Measurements from ENCODE around the gene IL17C.
A peak's percentile ranks its signal among the peaks of the same experiment; 100 is the strongest.
"Not testable (repeated sequence)": the region's sequence is repeated elsewhere in the genome, so short reads cannot be mapped to it uniquely, and the experiment has no call there.

Gene IL17C

DNA sequence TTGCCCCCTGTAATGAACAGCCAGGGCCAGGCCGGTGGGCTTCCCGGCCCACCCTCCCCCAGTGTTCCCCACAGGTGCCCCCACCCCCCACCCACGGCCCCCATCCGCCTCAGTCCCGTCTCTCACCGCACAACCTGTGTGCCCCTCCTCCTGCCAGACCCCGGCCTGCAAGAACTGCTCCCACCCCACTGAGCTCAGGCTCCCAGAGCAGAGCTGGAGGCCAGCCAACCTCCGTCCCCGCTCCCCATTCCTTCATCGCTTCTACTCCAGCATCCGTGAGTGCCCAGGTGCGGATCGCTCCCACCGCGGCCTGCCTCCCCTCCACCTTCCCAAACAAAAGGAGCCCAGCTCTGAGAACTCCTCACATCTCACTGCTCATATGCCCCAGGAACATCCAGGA lies 20.3 kb downstream of the IL17C start:
- DNase-seq (ENCODE audit: low read depth in 2 of 2) = no peak

GRCh38 chr16:88659160-88659559 lies 20.8 kb downstream of the IL17C start:
- DNase-seq (ENCODE audit: low read depth in 2 of 2) = no peak

DNA sequence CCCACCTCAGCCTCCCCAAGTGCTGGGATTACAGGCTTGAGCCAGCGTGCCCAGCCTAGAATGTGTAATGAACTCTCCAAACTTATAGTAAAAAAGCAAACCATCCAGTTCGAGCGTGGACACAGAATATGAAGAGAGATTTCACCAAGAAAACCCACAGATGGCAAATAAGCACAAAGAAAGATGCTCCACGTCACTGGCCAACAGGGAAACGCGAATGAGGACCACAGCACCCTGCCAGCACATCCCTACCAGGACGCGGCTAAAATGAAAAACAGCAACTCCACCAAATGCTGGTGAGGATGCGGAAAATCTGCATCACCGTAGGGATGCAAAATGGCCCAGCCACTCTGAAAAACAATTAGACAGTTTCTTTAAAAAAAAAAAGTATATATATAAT lies 23.1 kb downstream of the IL17C start:
- no peak for DNase-seq (ENCODE audit: low read depth in 2 of 2)

DNA sequence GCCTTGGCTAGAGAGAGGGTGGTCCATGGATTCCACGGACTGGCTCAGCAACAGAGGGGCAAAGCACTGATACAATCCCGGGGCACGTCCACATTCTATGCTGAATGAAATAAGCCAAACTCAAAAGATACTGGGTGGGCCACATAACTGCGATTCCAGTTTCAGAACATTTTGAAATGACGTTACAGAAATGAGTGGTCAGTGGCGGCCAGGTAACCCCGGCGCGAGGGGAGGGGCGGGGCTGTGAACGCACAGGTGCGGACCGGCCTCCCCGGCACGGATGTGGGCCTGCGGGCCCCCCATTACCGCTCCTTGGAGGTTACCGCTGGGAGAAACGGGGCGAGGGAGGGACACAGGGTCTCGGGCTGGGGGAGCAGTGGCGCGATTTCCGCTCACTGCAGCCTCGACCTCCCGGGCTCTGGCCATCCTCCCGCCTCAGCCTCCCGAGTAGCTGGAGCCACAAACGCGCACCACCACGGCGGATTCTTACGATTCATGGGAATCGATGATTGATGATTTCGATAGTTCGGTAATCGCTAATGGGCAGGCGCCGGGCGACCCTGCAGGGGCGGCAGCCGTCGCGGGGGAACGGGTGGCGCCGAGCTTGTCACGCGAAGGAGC lies 24.0 kb downstream of the IL17C start:
- DNase-seq (ENCODE audit: low read depth in 2 of 2) = no peak

DNA sequence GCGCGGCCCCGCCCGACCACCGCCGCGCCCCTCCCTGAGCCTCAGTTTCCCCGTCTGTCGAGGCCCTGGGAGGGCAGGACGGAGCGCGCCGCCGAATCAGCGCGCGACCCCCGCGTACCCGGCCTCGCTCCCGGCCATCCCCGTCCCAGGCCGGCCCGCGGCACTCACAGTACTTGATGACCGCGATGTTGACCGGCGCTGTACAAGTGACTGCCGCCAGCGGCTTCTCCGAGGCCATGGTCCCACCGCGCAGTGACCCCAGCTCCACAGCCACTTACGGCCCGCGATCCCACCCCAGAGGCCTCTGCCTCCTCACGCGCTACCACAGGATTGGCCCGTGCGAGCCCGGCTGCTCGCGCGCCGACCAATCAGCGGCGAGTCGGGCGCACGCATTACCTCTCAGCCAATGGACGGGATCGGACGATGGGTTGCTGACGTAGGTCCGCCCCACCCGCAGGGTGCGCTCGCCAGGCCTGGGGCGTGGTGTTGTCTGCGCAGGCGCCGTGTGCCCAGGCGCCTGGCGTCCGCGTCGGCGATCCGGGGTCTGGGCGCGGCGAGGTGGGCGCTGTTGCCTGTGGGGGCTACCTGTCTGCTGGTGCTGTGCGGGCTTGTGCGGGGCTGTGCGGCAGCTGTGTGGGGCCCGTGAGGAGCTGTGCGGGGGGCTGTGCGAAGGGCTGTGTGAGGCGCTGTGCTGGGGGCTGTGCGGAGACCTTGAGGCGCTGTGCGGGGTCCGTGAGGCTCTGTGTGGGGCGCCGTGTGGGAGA lies 24.7 kb downstream of the IL17C start, which contains the start of gene MVD:
MVD (minus strand) TSS at position 249 of the 764 bp plus-strand sequence; CDS start at position 238, 11 bp downstream.
- peak; percentile 88 to 95 for DNase-seq (ENCODE audit: low read depth in 2 of 2)

DNA sequence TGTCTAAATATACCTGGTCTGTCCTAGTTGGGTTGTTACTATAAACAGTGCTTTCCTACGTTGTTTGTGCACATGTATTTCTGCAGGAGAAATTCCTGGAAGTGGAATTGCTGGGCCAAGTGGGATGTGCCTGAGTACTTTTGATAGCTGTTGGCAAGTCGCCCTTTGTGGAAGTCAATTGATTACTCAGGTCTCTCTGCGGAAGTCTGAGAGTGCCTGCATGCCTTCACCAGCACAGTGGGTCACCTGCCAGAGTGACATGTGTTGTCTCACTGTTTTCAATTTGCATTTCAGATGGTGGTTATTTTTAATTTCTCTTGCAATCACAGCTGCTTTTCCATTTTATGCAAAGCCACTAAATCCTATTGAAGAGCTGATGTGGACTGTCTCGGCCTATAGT lies 26.8 kb downstream of the IL17C start:
- DNase-seq (ENCODE audit: low read depth in 2 of 2) = no peak

DNA sequence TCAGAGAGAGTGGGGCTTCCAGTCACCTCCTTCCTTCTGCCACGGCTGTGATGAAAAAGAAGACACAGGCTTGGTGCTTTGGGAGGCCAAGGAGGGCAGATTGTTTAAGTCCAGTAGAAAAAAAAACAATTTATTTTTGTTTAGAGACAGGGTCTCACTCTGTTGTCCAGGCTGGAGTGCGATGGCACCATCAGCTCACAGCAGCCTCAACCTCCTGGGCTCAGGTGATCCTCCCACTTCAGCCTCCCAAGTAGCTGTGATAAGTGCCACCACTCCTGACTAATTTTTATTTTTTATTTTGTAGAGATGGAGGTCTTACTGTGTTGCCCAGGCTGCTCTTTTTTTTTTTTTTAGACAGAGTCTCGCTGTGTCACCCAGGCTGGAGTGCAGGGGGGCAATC lies 27.2 kb downstream of the IL17C start:
- DNase-seq (ENCODE audit: low read depth in 2 of 2) = no peak

DNA sequence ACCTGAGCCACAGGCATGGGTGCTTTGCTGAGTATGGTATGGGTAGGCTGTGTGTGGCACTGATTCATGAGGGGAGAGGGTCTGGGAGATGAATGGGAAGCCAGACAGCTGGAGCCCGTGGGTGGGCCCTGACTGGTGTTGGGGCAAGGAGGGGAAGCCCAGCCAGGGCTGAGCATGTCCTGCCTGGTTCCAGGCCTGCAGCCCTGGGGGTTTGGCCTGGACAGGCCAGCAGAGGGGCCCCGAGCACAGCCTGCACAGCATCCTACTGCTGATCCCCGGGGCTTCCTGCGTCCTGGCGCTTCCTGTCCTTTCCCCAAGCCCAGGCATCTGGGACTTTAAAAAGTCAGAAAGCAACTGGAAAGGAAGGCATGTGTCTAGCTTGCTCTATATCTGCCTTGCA lies 29.1 kb downstream of the IL17C start:
- no peak for DNase-seq (ENCODE audit: low read depth in 2 of 2)

DNA sequence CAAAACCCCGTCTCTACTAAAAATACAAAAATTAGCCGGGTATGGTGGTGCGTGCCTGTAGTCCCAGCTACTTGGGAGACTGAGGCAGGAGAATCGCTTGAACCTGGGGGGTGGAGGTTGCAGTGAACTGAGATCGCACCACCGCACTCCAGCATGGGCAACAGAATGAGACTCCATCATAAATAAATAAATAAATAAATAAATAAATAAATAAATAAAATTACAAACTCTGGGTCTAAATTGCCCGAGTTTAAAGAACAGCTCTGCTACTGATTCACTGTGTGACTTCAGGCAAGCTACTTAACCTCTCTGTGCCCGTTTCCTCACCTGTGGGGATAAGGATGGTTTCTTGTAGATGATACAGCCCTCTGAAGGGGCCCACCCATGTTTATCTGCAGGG lies 31.1 kb downstream of the IL17C start:
- not testable (repeated sequence) for DNase-seq (ENCODE audit: low read depth in 2 of 2)

GRCh38 chr16:88669980-88670379 lies 31.6 kb downstream of the IL17C start:
- no peak for DNase-seq (ENCODE audit: low read depth in 2 of 2)

DNA sequence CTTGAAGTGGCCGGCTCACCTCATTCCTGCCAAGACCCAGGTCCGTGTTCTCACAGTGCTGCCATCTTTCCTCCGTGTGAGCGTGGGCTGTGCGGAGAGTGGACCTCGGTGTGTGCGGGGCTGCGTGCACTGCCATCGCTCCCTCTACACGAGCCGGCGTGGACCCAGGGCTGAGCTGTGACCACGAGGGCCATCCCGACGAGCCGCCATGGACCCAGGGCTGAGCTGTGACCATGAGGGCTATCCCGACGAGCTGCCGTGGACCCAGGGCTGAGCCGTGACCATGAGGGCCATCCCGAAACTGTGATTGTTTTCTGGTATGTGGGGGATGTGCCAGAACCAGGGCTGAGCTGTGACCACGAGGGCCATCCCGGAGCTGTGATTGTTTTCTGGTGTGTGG lies 33.4 kb downstream of the IL17C start:
- DNase-seq (ENCODE audit: low read depth in 2 of 2) = no peak

DNA sequence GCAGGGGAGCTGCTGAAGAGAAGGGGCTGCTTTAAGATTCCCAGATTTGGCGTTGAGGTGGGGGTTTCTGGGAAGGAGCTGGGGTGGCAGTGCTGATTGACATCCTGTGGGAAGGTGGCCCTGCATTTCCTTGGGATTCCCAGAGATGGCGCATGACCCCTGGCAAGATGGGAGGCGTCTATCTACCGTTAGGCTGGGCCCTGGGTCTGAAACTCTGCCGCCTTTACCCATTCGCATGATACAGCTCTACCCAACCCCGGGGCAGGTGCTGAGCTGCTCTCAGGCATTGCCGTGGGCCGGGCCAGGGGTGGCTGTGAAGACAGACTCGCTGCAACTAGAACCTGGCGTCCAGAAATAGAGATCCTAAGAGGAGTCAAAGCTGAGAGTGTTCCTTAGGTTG lies 34.4 kb downstream of the IL17C start:
- DNase-seq (ENCODE audit: low read depth in 2 of 2) = no peak

- DNase-seq (ENCODE audit: low read depth in 2 of 2) = no peak
Observed at GRCh38 chr16:88673716-88674379, 35.5 kb downstream of the IL17C start.

DNA sequence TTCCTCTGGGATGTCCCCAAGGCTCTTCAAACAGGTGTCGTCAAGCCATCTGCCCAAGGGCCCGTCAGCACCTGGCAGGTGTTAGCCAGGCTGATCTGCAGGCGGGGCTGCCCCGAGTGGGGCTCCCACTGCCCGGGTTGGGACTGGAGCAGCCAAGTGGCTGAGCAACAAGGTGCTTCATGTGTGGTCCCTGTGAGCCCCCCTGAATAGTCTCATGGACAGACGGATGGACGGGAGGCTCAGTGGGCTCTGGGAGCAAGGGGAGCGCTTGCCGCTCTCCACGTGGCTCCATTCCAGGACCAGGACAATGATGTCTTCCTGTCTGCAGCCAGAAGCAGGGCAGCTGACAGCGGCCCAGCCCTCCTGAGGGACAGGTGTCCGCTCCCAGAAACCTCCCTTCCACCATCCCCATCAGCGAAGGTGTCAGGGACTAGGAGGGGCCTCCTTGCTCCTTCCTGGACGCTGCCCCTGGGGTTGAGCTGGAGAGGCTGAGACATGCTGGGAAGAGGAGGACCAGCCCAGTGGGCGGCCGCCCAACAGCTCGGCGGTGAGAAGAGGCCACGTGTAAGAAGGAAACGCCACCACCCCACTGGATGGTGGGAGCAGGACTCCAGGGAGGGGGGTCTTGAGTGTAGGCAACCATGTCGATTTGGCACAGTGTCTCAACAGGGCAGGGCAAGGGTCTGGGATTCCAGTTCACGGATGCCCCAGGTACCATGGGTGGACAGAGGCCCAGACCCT lies 38.3 kb downstream of the IL17C start:
- no peak for DNase-seq (ENCODE audit: low read depth in 2 of 2)

DNA sequence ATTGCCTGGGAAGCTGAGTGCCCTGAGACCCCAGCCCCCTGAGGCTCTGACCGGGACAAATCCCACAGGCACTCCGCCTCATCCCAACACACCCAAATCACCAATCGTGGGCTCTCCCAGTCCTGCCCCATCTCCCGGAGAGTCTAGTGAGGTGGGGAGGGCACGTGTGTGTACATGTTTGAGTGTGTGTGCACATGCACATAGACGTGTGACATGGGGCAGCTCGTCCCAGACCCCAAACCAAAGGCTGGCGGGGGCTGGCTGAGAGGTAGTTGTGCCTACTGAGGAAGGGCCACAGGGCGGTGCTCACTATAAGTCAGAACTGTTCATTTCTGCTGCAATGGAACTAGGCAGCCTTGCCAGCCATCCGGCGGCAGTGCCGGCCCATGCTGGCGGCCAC lies 39.3 kb downstream of the IL17C start:
- DNase-seq (ENCODE audit: low read depth in 2 of 2) = no peak

- DNase-seq (ENCODE audit: low read depth in 2 of 2) = no peak
Observed at GRCh38 chr16:88678224-88678979, 40.0 kb downstream of the IL17C start.

DNA sequence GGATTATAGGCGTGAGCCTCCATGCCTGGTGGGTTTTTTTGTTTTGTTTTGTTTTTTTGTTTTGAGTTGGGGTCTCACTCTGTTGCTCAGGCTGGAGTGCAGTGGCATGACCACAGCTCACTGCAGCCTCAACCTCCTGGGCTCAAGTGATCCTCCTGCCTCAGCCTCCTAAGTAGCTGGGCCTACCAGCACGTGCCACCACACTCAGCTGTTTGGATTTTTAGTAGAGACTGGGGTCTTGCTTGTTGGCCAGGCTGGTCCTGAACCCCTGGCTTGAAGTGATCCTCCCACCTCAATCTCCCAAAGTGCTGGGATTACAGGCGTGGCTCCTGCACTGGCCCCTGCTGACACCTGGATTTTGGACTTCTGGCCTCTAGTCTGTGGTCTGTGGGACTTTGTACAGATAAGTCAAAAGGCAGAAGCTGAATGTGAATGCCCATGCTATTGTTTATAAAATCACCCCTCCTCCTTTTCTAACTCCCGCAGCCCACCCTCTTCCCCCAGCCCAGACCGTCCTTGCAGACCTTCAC lies 42.2 kb downstream of the IL17C start:
- DNase-seq (ENCODE audit: low read depth in 2 of 2) = no peak

DNA sequence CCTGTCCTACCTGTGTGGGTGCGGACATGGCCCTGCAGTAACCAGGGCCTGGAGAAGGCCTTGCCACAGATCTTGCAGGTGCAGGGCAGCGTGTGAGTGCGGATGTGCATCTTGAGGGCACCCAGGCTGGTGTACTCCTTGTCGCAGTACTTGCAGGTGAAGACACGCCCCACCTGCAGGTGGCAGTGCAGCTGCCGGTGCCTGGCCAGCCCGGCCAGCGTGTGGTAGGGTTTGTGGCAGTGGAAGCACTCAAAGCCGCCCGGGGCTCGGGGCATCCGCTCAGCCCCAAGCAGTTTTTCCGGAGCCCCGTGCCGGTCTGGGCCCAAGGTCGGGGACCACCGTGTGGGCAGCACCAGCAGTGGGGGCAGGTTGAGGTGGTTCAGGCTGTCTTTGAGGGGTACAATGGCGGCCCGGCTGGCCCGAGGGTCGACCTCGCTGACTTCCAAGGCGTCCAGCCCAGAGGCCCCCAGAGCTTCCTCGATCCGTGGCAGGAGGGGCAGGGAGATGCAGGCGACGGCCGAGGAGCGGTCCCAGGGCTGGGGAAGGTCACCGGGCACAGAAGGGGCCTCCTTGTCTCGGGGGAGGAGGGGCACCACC lies 42.8 kb downstream of the IL17C start:
- no peak for DNase-seq (ENCODE audit: low read depth in 2 of 2)

GRCh38 chr16:88681709-88682451 lies 43.5 kb downstream of the IL17C start:
- DNase-seq (ENCODE audit: low read depth in 2 of 2) = peak; percentile 69 to 70

DNA sequence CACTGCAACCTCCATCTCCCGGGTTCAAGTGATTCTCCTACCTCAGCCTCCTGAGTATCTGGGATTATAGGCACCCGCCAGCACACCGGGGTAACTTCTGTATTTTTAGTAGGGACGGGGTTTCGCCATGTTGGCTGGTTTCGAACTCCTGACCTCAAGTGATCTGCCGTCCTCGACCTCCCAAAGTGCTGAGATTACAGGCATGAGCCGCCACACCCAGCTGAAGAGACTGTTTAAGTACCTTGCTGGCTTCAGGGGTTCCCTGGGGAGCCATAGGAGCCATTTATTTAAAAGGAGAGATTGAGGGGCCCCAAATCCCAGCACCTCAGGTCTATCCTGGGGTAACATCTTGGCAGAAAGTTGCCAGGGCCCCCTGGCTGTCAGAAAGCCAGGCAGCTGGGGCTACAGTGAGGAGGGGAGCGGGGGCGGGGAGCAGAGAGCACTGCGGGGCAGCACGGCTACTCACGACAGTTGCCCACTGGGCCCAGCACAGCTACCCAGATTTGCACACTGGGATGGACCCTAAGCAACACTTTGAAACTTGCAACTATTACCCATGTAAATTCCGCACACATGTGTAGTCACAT lies 46.3 kb downstream of the IL17C start:
- DNase-seq (ENCODE audit: low read depth in 2 of 2) = no peak
